Smooth muscle cell (in vitro differentiated cells): ENCODE measurements around the gene PSAPL1. TPM values are rescaled to one million over a fixed set of nuclear protein-coding genes. Genes with fewer than 3 reads are reported as not detected.

Source experiments
- DNase-seq: peaks from one replicate; lab custom pipeline; 2025; ENCODE audit not compliant: unreplicated experiment; lab: John Stamatoyannopoulos, UW
- H2AFZ ChIP-seq: fragments of 200-600 bp; sonication (generic); 2 replicates; pipeline ENCODE4 v1.6.0; 2016; ENCODE audit warnings: antibody characterized with exemption, low read depth, mild to moderate bottlenecking
- H3F3A ChIP-seq: fragments of 200-600 bp; sonication (generic); 2 replicates; pipeline ENCODE4 v1.6.0; 2017; ENCODE audit warnings: antibody characterized with exemption, low read depth
- H3K27ac ChIP-seq: fragments of 200-600 bp; sonication (generic); 2 replicates; pipeline ENCODE4 v1.5.1; 2016; ENCODE audit warnings: low read depth, mild to moderate bottlenecking
- H3K27me3 ChIP-seq: fragments of 200-600 bp; sonication (generic); 2 replicates; pipeline ENCODE4 v1.6.1; 2016; ENCODE audit warnings: low read depth, mild to moderate bottlenecking
- H3K36me3 ChIP-seq: fragments of 200-600 bp; sonication (generic); 2 replicates; pipeline ENCODE4 v1.5.1; 2016; ENCODE audit warnings: low read depth
- H3K4me1 ChIP-seq: fragments of 200-600 bp; sonication (generic); 2 replicates; pipeline ENCODE4 v1.5.1; 2016; ENCODE audit warnings: low read depth
- H3K4me2 ChIP-seq: fragments of 200-600 bp; sonication (generic); 2 replicates; pipeline ENCODE4 v1.6.0; 2016; ENCODE audit warnings: mild to moderate bottlenecking
- H3K4me3 ChIP-seq: fragments of 200-600 bp; sonication (generic); 2 replicates; pipeline ENCODE4 v1.5.1; 2016; ENCODE audit warnings: mild to moderate bottlenecking
- H3K79me2 ChIP-seq: fragments of 200-600 bp; sonication (generic); 2 replicates; pipeline ENCODE4 v1.6.0; 2016; ENCODE audit warnings: low read depth, mild to moderate bottlenecking
- H3K9ac ChIP-seq: fragments of 200-600 bp; sonication (generic); 2 replicates; pipeline ENCODE4 v1.6.0; 2016; ENCODE audit warnings: low read depth
- H3K9me3 ChIP-seq: fragments of 200-600 bp; sonication (generic); replicated peaks from 2 replicates; pipeline ENCODE4 v1.5.1; 2016; ENCODE audit warnings: low read depth
- H4K20me1 ChIP-seq: fragments of 200-600 bp; sonication (generic); 2 replicates; pipeline ENCODE4 v1.6.0; 2016; ENCODE audit warnings: low read depth
- WGBS: methylation state at CpG from one replicate; pipeline ENCODE4 v1.1.7; 2016; ENCODE audit warnings: low lambda C conversion rate; 5-methylcytosine and 5-hydroxymethylcytosine counted together
- polyA plus RNA-seq: library from polyadenylated mRNA; unstranded; fragments of >200 nt; fragmentation: Nextera tagmentation; extraction: Ambion mirVana; gene quantifications from 2 replicates; pipeline ENCODE4 v1.2.1, GENCODE V29; 2016
- total RNA-seq: library from RNA; depleted of rRNA; stranded (reverse); fragments of >200 nt; gene quantifications from 2 replicates; pipeline ENCODE4 v1.2.3, GENCODE V29; 2014
- TF ChIP-seq, protein P1 (sequence below): fragments of 200-600 bp; sonication (generic); IDR thresholded peaks from 2 replicates; pipeline ENCODE4 v1.5.1; 2017; ENCODE audit warnings: borderline replicate concordance, mild to moderate bottlenecking, antibody characterized with exemption; ENCODE audit not compliant: insufficient read depth, poor library complexity, severe bottlenecking

PSAPL1 gene
- total and polyA plus RNA-seq, 2 experiments from 2014 or later, result not detected

GRCh38 chr4:7420661-7421040, 14.1 kb downstream of the PSAPL1 start:
- Histone ChIP-seq H3K27ac (no peak overlapping the region), H4K20me1 (no peaks in the 10 kb centered on the region), H3K4me2 (no peak overlapping the region), H3K4me1 (no peaks in the 10 kb centered on the region), H3K79me2 (no peaks in the 10 kb centered on the region), H3K9ac (no peak overlapping the region), H3F3A (no peaks in the 10 kb centered on the region), H3K27me3 (no peaks in the 10 kb centered on the region), H2AFZ (no peak overlapping the region), H3K9me3 (no peaks in the 10 kb centered on the region), H3K36me3 (no peaks in the 10 kb centered on the region), H3K4me3 (no peak overlapping the region)
- DNase-seq, result no peak
- TF ChIP-seq, protein P1, sequence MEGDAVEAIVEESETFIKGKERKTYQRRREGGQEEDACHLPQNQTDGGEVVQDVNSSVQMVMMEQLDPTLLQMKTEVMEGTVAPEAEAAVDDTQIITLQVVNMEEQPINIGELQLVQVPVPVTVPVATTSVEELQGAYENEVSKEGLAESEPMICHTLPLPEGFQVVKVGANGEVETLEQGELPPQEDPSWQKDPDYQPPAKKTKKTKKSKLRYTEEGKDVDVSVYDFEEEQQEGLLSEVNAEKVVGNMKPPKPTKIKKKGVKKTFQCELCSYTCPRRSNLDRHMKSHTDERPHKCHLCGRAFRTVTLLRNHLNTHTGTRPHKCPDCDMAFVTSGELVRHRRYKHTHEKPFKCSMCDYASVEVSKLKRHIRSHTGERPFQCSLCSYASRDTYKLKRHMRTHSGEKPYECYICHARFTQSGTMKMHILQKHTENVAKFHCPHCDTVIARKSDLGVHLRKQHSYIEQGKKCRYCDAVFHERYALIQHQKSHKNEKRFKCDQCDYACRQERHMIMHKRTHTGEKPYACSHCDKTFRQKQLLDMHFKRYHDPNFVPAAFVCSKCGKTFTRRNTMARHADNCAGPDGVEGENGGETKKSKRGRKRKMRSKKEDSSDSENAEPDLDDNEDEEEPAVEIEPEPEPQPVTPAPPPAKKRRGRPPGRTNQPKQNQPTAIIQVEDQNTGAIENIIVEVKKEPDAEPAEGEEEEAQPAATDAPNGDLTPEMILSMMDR, result no peak
- 88% methylated on average over 14 of the region's 14 CpGs for WGBS

DNA sequence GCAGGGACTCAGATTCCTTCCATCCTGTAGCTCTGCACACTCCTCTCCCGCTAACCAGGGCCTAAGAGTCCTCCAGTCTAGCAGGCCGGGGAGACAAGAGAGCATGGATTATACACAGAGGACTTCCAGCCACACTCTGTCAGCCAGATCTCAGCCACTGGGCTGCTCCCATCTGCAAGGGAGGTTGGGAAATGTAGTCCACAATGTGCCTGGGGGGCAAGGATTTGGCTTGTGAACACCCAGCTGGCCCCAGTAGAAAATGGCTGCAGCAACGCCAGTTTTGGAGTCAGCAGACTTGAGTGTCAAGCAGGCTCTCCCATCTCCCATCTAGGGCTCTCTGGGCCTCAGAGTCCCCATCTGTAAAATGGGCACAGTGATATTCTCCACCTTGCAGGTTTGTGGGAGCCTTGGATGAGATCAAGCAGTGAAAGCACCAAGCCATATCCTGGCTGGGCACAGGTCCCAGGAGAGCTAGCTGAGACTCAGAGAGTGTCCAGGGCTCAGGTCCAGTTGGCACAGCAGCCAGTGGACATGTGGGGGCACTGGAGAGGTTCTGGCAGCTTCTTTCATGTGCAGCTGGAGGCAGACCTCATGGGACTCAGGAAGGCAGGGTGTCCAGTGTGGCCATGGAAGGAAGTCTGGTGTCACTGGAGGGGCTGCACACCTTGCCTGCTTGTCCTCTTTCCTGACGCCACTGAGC, 14.6 kb downstream of the PSAPL1 start:
- Histone ChIP-seq H3K27ac (no peak overlapping the region), H3K4me2 (no peak overlapping the region), H3K9ac (no peak overlapping the region), H3K9me3 (no peaks in the 10 kb centered on the region), H4K20me1 (no peaks in the 10 kb centered on the region), H2AFZ (no peak overlapping the region), H3F3A (no peaks in the 10 kb centered on the region), H3K36me3 (no peaks in the 10 kb centered on the region), H3K4me3 (no peak overlapping the region), H3K79me2 (no peaks in the 10 kb centered on the region), H3K27me3 (no peaks in the 10 kb centered on the region), H3K4me1 (no peaks in the 10 kb centered on the region)
- TF ChIP-seq, protein P1, result no peak
- 55% methylated on average over 4 of the region's 4 CpGs for WGBS
- no peak for DNase-seq

DNA sequence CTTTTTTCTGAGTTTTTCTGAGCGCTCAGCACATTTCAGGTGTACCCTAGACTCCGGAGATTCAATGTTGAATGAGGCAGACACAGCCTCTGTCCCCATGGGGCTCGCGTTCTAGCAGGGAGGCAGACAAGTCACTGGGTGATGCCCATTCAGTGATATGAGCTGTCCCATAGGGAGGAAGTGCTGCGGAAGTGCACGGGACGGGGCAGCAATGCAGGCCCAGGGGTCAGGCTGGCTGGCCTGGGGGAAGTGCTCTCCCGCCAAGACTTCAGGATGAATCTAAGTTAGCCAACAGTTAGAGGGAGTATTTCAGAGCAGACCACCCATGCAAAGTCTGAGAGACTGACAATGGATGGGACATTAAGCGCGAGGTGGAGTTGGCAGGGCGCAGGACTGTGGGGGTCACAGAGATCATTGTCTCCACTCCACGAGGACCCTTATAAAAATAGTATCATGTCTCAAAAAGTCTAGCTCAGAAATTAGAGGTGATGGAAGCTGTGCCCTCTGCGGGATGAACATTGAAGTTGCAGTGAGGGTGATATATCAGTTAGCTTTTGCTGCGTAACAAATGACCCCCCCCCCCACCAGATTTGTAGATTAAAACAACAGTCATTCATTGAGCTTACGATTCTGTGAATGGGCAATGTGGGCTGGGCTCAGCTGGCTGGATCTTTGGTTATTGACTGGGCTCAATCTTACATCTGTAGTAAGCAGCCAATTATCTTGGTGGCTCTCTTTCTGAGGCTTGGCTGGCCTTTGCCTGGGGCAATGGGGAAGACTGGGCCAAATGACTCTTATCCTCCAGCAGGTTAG, 16.4 kb downstream of the PSAPL1 start:
- H3K4me2 ChIP-seq, result no peak overlapping the region
- 89% methylated on average over 15 of the region's 15 CpGs for WGBS

More for the DNA sequence above, 16.4 kb downstream of the PSAPL1 start:
- DNase-seq, result no peak
- no peak overlapping the region for H2AFZ ChIP-seq
- no peak overlapping the region for H3K4me3 ChIP-seq
- no peaks in the 10 kb centered on the region for H3K36me3 ChIP-seq
- H3K79me2 ChIP-seq, result no peaks in the 10 kb centered on the region
- H3F3A ChIP-seq, result no peaks in the 10 kb centered on the region
- no peak overlapping the region for H3K9ac ChIP-seq
- TF ChIP-seq, protein P1, result no peak
- H4K20me1 ChIP-seq, result no peaks in the 10 kb centered on the region
- H3K27ac ChIP-seq, result no peak overlapping the region
- no peaks in the 10 kb centered on the region for H3K4me1 ChIP-seq
- H3K9me3 ChIP-seq, result no peaks in the 10 kb centered on the region
- peaks cover 8% of the 10 kb centered on the region for H3K27me3 ChIP-seq
